ENCODE measurements around the gene MACROD2.
"Not testable (repeated sequence)": the region's sequence is repeated elsewhere in the genome, so short reads cannot be mapped to it uniquely, and the experiment has no call there.

Gene MACROD2

GRCh38 chr20:14414560-14414959 is 419.2 kb downstream of the MACROD2 start:
- DNase-seq, result no peak

GRCh38 chr20:14415467-14415866 is 420.2 kb downstream of the MACROD2 start:
- no peak for DNase-seq

GRCh38 chr20:14418376-14418775 is 423.1 kb downstream of the MACROD2 start:
- peak; percentile 9 for DNase-seq

- no peak for DNase-seq
These were observed 427.6 kb downstream of the MACROD2 start for GRCh38 chr20:14422892-14423291.

GRCh38 chr20:14431568-14431967 is 436.3 kb downstream of the MACROD2 start:
- no peak for DNase-seq

- no peak for DNase-seq
These were observed 436.8 kb downstream of the MACROD2 start for GRCh38 chr20:14432085-14432484.

GRCh38 chr20:14432597-14432996 is 437.3 kb downstream of the MACROD2 start:
- no peak for DNase-seq

- no peak for DNase-seq
These were observed 439.2 kb downstream of the MACROD2 start for GRCh38 chr20:14434384-14435136.

- DNase-seq, result peak; percentile 49
These were observed 445.9 kb downstream of the MACROD2 start for GRCh38 chr20:14441201-14441600.

GRCh38 chr20:14444106-14444505 is 448.8 kb downstream of the MACROD2 start:
- no peak for DNase-seq

- peak; percentile 77 for DNase-seq
These were observed 450.0 kb downstream of the MACROD2 start for GRCh38 chr20:14445310-14445709.

- no peak for DNase-seq
These were observed 450.6 kb downstream of the MACROD2 start for GRCh38 chr20:14445902-14446301.

- DNase-seq, result no peak
These were observed 451.1 kb downstream of the MACROD2 start for GRCh38 chr20:14446446-14446845.

GRCh38 chr20:14449323-14449722 is 454.0 kb downstream of the MACROD2 start:
- peak; percentile 14 for DNase-seq

GRCh38 chr20:14450256-14450655 is 454.9 kb downstream of the MACROD2 start:
- DNase-seq, result no peak

- no peak for DNase-seq
These were observed 456.1 kb downstream of the MACROD2 start for GRCh38 chr20:14451458-14451857.

GRCh38 chr20:14453259-14453658 is 457.9 kb downstream of the MACROD2 start:
- no peak for DNase-seq

- DNase-seq, result no peak
These were observed 459.0 kb downstream of the MACROD2 start for GRCh38 chr20:14454296-14454695.

- not testable (repeated sequence) for DNase-seq
These were observed 471.9 kb downstream of the MACROD2 start for GRCh38 chr20:14467104-14467827.

- no peak for DNase-seq
These were observed 475.0 kb downstream of the MACROD2 start for GRCh38 chr20:14470231-14470899.

- no peak for DNase-seq
These were observed 475.8 kb downstream of the MACROD2 start for GRCh38 chr20:14470977-14471661.

GRCh38 chr20:14477125-14477524 is 481.8 kb downstream of the MACROD2 start:
- DNase-seq, result peak; percentile 27

- DNase-seq, result no peak
These were observed 482.8 kb downstream of the MACROD2 start for GRCh38 chr20:14478126-14478525.

Measured in fibroblast of skin of abdomen (primary cell).